Coronary artery (tissue), 2 donors: ENCODE measurements around the gene OOEP.

Experiments
- DNase-seq: peaks from one replicate; pipeline ENCODE4 v3.0.0-alpha.2; 2017; ENCODE audit warnings: low spot score
- H3K27ac ChIP-seq, 2 donors: fragments of 200-600 bp; sonication (generic); one replicate each; pipeline ENCODE4 v1.5.1; 2016 to 2019
- H3K4me3 ChIP-seq: fragments of 200-600 bp; sonication (generic); 2 replicates; pipeline ENCODE4 v1.5.1; 2016; ENCODE audit warnings: mild to moderate bottlenecking, moderate library complexity
- TF ChIP-seq, protein P1 (sequence below): fragments of 200-600 bp; sonication (generic); IDR thresholded peaks from one replicate; pipeline ENCODE4 v1.5.1; 2019; ENCODE audit warnings: antibody characterized with exemption

The OOEP gene

DNA sequence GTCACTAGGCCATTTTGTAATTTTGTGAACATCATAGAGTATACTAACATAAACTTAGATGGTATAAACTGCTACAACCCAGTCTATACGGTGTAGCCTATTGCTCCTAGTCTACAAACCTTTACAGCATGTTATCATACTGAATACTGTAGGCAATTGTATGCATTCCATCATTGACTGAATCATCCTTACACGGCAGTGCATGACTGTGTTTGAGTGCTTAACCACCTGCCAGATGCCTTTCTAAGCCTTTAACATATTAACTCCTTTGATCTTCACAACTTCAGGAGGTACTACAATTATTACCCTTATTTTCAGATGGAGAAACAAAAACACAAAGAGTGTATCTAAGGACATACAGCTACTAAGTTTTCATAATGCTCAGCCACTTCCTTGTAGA lies 29.6 kb downstream of the OOEP start:
- H3K4me3 ChIP-seq = no peak overlapping the region
- H3K27ac ChIP-seq = no peak overlapping the region
- TF ChIP-seq, protein P1, sequence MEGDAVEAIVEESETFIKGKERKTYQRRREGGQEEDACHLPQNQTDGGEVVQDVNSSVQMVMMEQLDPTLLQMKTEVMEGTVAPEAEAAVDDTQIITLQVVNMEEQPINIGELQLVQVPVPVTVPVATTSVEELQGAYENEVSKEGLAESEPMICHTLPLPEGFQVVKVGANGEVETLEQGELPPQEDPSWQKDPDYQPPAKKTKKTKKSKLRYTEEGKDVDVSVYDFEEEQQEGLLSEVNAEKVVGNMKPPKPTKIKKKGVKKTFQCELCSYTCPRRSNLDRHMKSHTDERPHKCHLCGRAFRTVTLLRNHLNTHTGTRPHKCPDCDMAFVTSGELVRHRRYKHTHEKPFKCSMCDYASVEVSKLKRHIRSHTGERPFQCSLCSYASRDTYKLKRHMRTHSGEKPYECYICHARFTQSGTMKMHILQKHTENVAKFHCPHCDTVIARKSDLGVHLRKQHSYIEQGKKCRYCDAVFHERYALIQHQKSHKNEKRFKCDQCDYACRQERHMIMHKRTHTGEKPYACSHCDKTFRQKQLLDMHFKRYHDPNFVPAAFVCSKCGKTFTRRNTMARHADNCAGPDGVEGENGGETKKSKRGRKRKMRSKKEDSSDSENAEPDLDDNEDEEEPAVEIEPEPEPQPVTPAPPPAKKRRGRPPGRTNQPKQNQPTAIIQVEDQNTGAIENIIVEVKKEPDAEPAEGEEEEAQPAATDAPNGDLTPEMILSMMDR = no peak
- DNase-seq = no peak

DNA sequence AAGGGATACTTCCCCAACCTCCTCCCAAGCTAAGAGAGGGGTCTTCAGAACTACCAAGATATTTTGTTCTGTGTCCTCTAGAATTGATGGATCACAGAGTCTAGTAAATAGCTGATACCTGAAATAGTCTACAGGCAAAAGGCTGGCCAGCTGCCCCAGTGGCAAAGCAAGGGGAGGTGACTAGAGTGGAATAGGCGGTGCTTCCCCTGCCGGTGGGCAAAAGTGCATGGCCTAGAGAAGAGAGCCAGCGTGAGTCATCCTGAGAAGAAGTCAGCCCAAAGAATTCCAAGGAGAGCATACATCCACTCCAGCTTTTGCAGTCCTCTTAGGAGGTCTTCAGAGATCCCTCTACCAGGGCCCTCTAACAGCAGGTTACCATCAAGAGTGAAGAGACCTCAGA lies 30.4 kb downstream of the OOEP start:
- no peak overlapping the region for H3K27ac ChIP-seq
- no peak for DNase-seq
- no peak overlapping the region for H3K4me3 ChIP-seq
- TF ChIP-seq, protein P1 = no peak

DNA sequence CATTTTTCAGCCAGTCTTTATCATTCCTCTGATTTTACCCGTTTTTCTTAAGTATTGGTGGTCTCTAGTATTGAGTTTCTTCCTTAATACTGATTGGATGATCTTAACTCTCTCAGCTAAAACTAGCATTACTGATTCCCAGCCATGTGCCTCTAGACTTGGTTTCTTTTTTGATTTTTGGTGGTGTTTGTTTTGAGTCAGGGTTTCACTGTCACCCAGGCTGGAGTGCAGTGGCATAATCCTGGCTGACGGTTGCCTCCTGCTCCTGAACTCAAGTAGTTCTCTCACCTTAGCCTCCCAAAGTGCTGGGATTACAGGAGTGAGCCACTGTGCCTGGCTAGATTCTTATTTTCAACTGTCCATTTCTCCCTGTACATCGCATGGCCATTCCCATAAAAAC lies 40.5 kb downstream of the OOEP start:
- no peak overlapping the region for H3K27ac ChIP-seq
- no peak overlapping the region for H3K4me3 ChIP-seq
- no peak for DNase-seq
- TF ChIP-seq, protein P1 = no peak

DNA sequence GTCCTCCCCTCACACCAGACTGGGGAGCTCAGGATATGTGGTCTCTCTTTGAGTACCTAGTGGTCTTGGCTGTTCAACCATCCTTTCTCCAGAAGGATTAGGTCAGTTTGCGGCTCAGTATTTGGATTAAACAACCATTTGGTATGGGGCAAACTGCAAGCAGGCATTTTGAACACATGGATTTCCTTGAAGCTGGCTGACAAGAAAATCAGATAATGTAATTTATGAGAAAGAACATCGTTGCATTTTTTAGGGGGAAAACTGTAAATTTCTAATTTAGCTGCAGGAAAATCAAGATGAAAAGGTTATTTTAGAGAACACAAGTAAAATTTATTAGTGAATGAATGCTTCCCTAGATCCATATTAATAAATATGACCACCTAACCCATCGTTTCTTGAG lies 40.9 kb downstream of the OOEP start:
- Histone ChIP-seq H3K4me3 (no peak overlapping the region), H3K27ac (no peak overlapping the region)
- no peak for DNase-seq
- TF ChIP-seq, protein P1 = no peak

DNA sequence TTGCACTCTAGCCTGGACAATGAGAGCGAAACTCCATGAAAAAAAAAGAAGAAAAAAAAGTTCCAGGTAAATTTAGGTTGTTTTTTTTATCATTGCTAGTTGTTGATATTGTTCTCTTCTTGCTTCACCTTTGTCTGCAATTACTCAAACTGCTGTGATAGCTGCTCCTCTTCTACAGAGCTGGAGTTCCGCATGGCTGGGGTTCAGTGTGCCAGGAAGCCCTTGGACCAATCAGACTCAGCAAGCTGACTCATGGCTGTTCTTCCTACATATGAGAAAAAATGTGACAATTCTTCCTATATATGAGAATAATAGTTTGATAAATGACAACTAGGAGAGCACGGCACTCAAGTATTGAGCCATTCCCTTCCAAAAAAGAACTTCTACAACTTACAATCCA lies 44.0 kb downstream of the OOEP start:
- TF ChIP-seq, protein P1 = no peak
- no peak for DNase-seq
- Histone ChIP-seq H3K27ac (no peak overlapping the region), H3K4me3 (no peak overlapping the region)

DNA sequence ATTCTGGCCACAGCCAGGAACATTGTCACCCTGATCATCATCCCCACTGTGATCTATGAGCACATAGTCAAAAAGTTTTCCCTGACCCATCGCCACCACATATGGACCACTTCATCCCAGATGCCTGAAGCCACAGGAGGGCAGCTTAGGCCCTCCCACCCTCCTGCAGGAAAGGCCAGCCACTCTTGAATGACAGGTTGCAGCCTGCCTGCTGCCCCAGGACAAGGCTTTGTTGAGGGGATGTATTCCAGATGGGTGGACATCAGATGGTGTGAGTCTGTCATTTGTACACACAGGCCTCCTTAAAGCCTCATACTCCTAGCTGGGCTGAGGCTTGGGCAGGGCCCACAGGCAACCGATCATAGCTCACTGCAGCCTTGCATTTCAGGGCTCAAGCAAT lies 46.4 kb downstream of the OOEP start:
- no peak overlapping the region for H3K4me3 ChIP-seq
- no peak overlapping the region for H3K27ac ChIP-seq
- no peak for DNase-seq
- TF ChIP-seq, protein P1 = no peak
